ENCODE data around the gene ZMIZ1.
"Not testable (repeated sequence)": the region's sequence is repeated elsewhere in the genome, so short reads cannot be mapped to it uniquely, and the experiment has no call there.

The ZMIZ1 gene

DNA sequence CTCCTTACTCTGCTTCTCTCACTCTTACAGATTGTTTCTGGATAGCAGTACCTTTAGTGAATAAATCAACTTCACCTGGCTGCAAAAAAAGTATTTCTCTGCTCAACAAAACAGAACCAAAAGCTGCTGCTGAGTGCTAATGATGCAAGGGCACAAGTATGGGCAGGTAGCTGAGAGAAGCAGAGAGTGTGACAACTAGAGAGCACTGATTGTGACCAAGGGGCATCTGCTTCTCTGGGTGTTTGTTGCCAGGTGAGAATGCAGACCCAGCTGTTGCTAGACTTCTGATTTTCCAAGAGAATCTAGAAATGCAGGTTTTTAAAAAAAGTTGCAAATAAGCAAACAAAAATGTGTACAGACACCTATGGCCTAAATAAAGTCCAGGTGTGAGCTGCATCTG, 253.2 kb downstream of the ZMIZ1 start:
- no peak for DNase-seq (ENCODE audit: low read depth in 2 of 2)

DNA sequence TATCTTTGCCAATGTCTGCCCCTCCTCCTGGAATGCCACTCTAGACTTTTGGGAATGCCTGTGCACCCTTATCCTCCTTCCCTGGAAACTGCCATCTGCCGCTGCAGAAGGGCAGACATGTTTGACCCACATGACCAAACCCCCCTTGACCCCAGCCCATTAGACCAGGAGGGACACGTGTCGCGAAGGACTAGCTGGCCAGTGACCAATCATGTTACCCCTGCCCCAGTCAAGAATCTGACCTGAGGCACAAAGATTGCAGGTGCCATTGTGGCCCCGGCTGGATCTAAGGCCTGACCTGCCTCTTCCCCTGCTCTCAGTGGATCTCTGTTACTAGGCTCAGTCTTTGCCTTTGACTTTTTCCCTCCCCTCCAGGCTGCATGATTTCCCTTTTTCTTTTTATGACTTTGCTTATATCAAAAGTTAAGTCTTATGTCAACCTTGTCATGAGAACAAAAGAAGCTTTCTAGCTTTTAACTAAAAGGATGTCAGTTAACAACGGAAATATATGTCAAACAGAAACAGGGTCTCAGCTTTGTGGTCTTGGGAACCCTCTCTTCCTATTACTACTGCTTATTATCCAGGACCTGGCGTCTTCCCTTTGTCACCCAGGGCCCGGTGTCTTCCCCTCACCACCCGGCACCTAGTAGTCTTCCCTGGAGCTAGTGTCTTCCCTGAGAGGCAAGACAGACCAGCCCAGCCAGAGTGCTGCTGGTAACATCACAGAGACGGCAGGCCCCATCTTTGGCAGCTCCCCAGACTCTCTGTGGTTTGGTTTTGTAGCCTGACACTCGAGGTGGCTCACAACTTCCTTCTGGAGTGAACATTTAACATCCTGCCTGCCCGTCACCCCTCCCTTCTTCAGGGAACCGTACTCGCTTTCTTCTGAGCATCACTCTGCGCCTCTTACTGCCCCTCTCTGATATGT, 254.1 kb downstream of the ZMIZ1 start:
- peak; percentile 52 to 57 for DNase-seq (ENCODE audit: low read depth in 2 of 2)

DNA sequence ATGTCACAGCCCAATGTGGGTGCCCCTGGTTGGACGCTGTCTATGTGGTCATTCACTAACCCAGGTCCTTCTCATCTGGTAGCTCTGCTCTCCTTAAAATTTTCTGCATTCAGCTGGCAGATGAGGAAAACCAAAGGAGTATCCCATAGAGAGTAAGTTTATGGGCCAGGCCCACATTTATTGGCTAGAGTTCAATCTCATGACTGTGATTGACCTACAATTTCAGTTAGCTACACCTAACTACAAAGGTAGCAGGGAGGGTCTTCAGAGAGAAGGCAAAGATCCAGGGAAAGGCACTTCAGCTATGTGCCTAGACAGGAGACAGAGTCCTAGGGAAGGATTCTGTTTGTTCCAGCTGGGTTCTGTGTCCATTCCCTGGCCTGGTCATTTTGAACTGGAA, 254.8 kb downstream of the ZMIZ1 start:
- no peak for DNase-seq (ENCODE audit: low read depth in 2 of 2)

DNA sequence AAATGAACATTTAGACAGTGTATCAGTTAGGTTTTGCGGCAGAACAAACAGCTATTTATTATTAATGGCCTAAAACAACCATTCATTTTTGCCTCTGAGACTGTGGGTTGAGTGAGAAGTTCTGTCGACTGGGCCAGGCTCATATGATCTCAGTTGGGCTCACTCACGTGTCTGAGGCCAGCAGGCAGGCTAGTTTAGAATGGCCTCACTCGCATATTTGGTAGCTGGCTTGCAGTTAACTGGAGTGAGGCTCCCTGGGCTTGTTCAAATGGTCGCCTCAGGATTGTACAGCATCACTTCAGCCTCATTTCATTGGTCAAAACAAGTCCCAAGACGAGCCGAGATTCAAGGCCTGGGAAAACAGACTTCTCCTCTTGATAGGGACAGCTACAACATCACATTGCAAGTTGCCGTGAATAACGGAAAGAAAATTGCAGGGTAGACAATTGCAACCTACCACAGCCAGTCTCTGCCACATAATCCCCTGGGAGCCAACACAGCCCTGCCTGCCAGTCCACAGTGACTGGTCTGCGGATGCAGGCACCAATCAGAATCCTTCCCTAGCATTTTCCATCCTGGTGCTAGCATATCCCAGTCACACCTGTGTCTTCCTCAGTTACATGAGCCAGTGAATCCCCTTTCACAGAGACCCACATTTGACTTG, 255.4 kb downstream of the ZMIZ1 start:
- DNase-seq (ENCODE audit: low read depth in 2 of 2), result no peak

DNA sequence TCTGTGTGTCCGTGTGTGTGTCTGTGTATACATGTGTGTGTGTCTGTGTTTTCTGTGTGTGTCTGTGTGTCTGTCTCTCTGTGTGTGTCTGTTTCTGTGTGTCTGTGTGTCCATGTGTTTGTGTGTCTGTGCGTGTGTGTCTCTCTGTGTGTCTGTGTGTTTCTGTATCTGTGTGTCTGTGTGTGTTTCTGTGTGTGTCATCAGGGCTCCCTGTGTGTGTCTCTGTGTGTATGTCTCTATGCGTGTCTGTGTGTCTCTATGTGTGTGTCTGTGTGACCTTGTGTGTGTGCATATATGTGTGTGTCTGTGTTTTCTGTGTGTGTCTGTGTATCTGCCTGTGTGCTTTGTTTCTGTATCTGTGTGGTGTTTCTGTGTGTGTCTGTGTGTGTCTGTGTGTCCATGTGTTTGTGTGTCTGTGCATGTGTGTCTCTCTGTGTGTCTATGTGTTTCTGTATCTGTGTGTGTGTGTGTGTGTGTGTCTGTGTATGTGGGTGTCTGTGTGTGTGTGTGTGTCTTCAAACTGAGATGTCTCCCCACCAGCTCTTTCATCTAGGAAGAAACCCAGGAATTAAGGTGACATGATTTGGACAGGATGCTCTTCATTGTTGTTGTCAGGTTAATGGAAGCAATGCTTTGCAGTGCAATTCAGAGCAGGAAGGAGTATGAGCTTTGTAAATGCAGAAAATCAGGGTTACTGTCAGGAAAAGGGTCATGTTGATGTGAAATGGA, 257.8 kb downstream of the ZMIZ1 start:
- DNase-seq (ENCODE audit: low read depth in 2 of 2), result no peak

DNA sequence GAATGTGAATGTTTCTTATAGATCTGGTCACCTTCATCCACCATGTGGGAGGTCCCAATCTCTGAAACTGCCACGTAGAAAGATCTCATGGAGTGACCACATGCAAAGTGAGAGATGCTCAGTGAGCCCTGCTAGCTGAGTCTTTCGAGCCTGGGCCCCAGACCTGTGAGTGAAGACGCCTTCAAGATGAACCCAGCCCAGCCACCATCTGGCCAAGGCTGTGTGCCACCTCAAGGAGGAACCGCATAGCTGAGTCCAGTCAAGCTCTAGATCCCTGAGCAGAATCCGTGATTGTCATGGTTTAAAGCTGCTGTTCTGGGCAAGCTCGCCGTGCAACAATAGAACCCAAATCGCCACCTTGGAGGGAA, 258.3 kb downstream of the ZMIZ1 start:
- DNase-seq (ENCODE audit: low read depth in 2 of 2), result no peak

DNA sequence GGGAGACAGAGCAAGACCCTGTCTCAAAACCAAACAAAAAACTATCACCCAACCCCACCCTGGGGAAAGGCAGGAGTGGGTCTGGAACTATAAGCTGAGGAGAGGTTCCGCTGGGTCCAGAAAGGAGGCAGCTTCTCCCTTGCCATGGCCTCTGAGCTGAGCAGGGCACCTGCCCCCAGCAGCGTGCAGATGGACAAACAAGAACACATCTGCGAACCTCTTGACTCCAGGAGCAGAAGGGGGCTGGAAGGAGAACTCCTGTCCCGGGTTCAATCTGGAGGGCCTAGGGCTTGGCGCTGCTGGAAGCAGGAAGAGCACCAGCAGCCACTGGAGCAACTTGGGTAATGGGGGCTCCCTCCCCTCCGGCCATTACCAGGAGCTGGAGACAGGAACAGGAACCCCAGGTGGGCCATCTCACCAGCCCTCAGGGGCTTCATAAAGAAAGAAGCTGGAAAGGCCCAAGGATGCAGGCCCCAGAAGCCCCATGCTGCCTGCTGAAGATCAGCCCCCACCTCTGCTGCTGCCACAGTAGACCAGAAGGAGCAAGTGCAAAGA, 259.5 kb downstream of the ZMIZ1 start:
- no peak for DNase-seq (ENCODE audit: low read depth in 2 of 2)

DNA sequence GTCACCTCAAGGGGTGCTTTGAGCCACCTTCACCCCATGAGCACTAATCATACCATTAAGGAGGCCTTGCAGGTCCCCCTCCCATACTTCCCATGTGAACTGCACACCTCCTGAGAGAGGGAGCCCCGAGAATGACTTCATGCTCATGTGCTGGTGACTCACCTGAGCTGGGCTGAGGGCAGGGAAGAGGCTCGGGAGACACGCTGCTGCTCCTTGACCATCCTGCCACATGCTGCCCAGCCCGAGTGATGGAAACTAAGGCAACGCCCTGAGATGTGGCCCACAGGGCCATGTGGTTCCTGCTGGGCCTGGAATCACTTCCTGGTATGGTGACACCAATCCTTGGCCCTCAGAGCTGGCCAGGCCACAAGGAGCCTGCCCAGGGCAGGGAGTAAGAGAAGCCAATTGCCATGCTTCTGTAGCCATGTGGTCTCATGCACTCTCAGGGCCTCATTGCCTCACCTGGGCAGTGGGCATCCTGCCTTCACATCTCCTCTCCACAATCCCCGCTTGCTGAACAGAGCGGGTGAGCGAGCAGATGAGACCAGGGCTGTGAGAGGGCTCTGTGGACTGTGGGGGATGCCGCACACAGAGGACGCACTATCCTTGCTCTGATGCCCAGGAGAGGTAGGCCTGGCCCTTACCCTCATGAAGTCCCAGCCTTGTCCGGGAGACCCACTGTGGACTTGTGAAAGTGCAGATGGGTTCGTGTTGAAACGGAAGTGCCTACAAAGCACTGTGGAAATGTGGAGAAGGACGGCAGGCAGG, 260.2 kb downstream of the ZMIZ1 start:
- no peak for DNase-seq (ENCODE audit: low read depth in 2 of 2)

DNA sequence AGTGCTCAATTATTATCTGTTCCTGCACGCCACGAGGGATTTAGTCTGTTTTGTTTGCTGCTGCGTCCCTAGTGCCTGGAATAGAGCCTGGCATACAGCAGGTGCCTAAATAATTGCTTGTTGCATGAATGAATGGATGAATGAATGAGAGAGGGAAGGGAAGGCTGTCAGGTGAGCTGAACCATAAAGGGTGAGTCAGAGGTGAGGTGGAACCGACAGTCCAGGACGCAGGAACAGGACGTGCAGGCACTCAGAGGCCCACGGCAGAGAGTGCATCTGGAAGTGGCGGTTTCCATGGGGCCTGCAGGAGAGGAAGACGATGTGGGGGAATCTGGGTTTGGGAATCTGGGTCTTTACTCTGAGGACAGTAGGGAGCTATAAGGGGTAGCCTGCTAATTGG, 260.8 kb downstream of the ZMIZ1 start:
- DNase-seq (ENCODE audit: low read depth in 2 of 2), result no peak

DNA sequence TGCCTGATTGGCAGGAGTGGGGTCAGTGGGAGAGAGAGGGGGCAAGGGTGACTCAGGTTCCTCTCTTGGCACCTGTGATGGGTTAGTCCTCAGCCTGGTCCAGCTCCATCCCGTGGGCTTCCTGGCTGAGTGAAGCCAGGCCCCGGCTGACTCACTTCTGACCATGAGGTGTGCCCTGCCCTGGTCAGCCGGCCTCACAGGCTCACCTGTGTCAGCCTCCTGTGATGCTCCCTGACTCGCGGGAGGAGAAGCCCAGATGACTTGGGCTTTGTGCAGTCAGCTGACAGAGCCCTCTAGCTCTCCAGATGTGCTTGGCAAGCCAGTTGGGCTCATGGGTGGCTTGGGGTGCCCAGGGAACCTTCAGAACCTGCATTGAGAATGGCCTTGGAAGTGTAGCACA, 262.5 kb downstream of the ZMIZ1 start:
- DNase-seq (ENCODE audit: low read depth in 2 of 2), result no peak

DNA sequence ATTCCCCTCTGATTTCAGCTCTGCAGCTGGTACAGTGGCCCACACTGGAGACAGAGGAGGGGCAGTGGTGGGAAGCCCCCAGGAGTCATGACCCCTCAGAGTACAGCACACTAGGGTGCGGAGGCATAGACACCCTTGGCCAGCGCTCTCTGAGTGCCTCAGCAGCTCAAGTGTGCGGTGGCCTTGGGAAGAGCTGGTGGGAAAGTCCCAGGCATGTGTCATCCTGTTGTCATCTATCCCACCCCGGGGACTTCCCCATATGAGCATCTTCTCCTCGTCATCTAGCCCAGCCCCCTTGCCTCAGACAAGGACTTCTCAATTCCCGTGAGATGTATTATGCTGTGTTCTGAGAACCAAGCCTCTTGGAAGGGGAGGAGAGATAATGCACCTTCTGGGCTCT, 262.9 kb downstream of the ZMIZ1 start:
- DNase-seq (ENCODE audit: low read depth in 2 of 2), result peak; percentile 54 to 72

DNA sequence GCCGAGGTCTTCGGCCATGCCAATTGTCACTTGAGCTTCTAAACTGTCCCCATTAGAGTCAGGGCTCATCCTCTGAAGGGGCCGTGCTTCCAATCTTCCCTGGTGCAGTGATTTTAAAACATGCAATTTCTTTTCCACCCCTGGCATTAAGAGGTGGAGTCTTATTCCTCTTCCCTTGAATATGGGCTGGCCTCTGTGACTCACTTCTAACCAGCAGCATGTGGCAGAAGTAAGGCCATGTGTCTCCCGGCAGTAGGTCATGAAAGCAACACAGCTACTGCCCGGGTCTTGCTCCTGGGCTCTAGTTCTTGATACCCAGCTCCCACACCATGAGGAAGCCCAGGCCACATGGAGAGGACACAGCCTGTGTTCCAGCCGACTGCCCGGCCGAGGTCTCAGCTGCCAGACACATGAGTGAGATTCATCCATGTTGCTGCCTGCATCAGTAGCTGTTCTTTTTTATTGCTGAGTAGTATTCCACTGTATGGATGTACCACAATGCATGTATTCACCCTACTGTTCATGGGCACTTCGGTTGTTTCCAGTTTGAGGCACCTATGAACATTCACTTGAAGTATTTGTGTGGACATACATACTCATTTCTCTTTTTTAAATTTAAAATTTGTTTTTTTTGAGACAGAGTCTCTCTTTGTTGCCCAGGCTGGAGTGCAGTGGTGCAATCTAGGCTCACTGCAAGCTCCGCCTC, 264.0 kb downstream of the ZMIZ1 start:
- not testable (repeated sequence) for DNase-seq (ENCODE audit: low read depth in 2 of 2)

DNA sequence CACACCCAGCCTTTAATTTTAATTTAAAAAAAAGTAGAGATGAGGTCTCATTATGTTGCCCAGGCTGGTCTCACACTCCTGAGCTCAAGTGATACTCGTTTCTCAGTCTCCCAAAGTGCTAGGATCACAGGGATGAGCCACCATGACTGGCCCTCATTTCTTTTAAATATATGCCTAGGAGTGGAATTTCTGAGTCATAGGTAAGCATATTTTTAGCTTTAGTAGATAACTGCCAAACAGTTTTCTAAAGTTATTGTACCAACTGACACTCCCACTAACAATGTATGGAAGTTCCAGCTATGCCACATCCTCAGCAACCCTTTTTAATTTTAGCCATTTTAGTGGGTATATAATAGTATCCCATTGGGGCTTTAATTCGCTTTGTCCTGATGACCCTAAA, 264.7 kb downstream of the ZMIZ1 start:
- no peak for DNase-seq (ENCODE audit: low read depth in 2 of 2)

DNA sequence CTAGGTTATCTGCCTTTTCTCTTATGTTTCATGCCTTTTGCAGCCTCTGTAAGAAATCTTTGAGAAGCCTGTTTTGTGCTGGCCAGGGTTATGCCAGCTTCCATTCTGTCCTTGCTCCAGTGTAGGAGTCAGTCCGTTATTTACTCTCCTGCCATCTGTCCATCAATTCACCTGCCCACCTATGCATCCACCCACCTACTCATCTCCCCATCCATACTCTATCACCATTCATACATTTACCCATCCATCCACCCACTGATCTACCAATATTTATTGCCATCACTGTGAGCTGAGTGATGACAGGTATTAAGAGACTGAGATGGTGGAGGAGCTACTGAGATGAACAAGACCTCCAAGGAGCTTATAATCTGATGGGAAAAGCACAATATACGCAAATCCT, 265.8 kb downstream of the ZMIZ1 start:
- DNase-seq (ENCODE audit: low read depth in 2 of 2), result no peak

DNA sequence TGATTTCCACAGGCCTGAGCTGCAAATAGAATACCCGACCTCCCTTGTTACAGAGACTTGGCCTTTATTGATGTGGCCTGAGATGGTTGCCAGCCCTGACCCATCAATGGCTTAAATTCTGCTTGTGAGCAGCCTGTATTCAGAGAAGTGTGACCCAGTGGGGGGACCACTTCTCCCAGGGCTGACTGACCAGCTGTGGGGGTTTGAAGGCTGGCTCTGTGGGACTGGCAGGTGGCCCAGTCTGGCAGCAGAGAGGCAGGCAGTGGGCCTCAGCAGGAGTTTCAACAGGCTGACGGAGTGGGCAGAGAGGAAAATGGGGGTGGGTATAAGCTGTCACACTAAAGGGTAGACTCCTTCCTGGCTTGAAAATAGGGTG, 266.3 kb downstream of the ZMIZ1 start:
- no peak for DNase-seq (ENCODE audit: low read depth in 2 of 2)

DNA sequence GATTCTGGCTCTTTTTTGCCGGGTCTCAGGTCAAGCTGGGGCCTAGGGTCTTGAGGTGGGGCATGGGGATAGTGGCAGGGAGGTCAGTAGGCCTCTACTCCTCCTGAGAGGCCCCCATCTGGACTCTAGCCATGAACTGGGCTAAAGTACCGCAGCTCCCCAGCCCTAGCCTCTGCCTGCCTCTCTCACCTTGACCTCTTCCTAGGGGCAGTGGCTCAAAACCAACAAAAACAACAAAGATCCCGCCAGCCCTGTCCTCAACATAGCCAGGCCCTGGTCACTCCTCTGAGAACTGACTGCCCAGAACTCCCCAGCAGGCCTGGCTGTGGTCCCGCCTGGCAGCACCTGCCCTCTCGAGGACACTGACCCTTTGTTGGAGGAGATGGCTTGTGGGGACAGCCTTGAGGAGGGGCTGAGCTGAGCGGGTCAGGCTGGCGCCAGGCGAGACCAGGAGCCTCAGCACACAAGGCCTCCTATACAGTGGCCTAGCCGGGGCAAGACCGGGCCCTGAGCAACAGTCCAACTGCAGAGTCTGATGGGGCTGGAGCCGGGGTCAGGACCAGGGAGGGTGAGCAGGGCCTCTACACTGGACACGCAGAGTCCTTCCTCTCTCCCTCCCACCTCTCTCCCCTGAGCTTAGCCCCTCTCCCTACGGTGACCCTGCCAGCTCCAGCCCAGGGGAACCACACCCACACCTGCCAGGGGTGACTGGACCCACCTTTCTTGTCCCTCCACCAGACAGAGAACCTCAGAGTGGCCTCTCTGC, 266.9 kb downstream of the ZMIZ1 start:
- no peak for DNase-seq (ENCODE audit: low read depth in 2 of 2)

DNA sequence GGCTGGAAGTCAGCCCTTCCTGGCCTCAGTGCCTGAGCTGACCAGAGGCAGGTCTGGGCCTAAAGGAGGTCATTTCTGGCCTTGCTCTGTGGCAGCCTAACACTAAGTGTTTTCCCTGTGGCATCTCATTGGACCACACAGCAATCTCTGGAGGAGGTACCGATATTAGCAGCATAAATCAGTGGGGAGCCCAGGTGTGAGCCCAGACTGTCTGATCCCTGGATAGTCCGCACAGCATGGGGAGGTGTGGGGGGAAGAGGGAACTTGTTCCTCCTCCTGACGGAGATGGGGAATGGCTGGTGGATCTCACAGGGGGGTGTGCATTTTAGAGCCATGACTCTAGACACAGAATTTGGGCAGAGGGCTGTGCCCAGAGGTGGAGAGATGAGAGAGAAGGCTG, 267.5 kb downstream of the ZMIZ1 start:
- no peak for DNase-seq (ENCODE audit: low read depth in 2 of 2)

DNA sequence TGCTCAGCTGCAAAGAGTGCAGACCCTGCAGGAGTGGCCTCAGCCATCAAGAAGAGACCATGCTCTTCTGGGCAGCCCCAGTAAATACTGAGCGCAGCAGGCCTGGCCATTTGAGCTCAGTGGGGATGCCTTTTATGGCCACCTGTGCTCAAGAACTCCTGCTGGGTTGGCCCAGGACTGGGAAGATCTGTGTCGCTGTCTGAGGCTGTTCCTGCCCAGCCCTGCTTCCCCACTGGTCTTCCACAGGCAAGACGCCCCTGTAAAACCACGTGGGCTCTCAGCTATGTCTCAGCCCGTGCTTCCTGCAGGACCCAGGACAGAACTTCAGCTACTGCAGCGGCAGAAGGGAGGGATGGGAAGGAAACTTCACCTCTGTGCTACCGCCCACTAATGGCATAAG, 268.0 kb downstream of the ZMIZ1 start:
- no peak for DNase-seq (ENCODE audit: low read depth in 2 of 2)

DNA sequence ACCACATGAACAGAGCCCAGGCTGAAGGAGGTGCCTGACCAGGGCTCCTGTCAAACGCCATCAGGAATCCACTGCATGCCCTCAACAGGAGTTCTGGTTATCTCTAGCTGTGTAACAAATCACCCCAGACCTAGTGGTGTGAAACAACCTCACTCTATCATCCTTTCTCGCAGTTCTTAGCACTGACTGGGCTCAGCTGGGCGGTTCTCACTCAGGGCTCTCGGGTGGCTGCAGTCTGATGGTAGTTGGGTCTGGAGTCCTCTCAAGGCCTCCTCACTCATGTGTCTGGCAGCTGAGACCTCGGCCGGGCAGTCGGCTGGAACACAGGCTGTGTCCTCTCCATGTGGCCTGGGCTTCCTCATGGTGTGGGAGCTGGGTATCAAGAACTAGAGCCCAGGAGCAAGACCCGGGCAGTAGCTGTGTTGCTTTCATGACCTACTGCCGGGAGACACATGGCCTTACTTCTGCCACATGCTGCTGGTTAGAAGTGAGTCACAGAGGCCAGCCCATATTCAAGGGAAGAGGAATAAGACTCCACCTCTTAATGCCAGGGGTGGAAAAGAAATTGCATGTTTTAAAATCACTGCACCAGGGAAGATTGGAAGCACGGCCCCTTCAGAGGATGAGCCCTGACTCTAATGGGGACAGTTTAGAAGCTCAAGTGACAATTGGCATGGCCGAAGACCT, 269.2 kb downstream of the ZMIZ1 start:
- DNase-seq (ENCODE audit: low read depth in 2 of 2), result not testable (repeated sequence)

DNA sequence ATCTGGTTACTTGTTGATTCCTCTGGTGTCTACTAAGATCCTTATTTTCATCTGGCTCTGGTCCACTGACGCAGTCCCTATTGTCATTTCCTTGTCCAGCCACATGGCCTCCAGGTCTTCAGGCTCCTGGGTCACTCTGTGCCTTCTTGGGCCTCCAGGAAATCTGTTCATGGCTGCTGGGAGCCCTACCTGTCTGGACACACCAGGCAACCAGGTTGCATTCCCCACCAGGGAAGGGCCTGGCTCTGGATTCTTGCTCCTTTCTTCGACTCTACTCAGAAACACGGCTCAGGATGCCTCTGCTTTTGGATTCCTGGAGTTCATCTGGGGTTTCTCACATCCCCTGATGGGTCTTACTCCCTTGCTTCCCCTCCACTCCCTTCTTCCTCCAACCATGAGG, 270.5 kb downstream of the ZMIZ1 start:
- DNase-seq (ENCODE audit: low read depth in 2 of 2), result no peak
